Activated naive CD8-positive, alpha-beta T cell treated with anti-CD3 and anti-CD28 coated beads for 36 hours (primary cell): ENCODE results near the gene HTRA2. TPM values are rescaled to one million over a fixed set of nuclear protein-coding genes. Genes with fewer than 3 reads are reported as not detected.

Source experiments
- DNase-seq: peaks from one replicate; pipeline ENCODE4 v3.0.0; 2021
- H3K27ac Mint-ChIP-seq: one replicate; pipeline ENCODE4 v1.8.0; 2022; ENCODE audit warnings: mild to moderate bottlenecking, moderate library complexity, mixed read lengths
- H3K27me3 Mint-ChIP-seq: one replicate; pipeline ENCODE4 v1.8.0; 2022; ENCODE audit warnings: mild to moderate bottlenecking, mixed read lengths
- H3K36me3 Mint-ChIP-seq: one replicate; pipeline ENCODE4 v1.8.0; 2021; ENCODE audit warnings: mild to moderate bottlenecking, mixed read lengths
- H3K4me1 Mint-ChIP-seq: one replicate; pipeline ENCODE4 v1.8.0; 2021; ENCODE audit warnings: mixed read lengths
- H3K4me3 Mint-ChIP-seq: one replicate; pipeline ENCODE4 v1.8.0; 2022; ENCODE audit warnings: mild to moderate bottlenecking, moderate library complexity, mixed read lengths
- H3K9me3 Mint-ChIP-seq: one replicate; pipeline ENCODE4 v1.8.0; 2022; ENCODE audit warnings: mixed read lengths
- total RNA-seq, 2 experiments: library from RNA; stranded (reverse); gene quantifications; one replicate each; pipeline ENCODE4 v1.2.3, GENCODE V29; 2021

HTRA2 gene
- total RNA-seq, 2 experiments from 2014 or later = 56.8 to 59.3 TPM

DNA sequence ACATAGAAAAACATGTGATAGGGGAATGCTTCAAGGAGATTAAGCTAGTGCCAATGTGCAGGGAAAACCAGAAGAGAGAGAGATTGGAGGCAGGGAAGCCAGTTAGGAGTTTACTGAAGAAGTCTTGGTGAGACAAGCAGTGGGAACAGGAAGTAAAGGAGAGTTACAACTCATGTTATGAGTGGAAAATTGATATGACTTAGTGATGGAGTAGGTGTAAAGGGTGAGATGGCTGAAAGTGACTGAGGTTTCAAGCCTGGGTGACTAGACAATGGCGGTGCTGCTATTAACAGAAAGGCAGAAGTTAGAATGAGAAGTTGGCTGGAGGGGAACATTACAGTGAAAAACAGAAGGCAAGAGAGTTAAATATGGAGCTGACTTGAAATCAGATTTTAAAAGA, 41.3 kb downstream of the HTRA2 start:
- peaks cover 39% of the 10 kb centered on the region for H3K4me1 Mint-ChIP-seq
- no peak for DNase-seq
- H3K27me3 Mint-ChIP-seq = no peaks in the 10 kb centered on the region

DNA sequence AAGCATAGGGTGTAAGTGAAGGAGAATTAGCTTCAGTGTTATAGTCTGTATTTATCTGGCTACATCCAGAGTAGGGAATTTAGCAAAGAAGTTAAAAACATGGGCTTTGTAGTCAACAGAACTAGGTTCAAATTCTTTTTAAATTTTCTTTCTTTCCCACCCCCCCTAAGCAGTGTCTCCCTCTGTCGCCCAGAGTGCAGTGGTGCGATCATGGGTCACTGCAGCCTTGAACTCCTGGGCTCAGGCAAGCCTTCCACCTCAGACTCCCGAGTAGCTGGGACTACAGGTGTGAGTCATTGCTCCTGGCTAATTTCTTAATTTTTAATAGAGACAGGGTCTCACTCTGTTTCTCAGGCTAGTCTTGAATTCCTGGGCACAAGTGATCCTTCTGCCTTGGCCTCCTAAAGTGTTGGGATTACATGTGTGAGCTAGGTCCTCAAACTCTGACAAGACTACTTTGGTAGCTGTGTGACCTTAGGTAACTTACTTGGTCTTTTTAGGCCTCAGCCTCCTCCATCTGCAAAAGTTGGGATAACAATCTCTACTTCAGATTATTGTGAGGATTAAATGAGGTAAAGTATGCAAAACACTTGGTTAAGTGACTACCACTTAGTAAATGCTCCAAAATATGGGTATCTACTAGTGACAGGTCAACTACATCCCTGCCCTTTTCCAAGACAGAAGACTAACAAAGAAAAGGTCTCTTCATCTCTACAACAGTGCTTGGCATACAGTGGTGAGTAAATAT, 42.6 kb downstream of the HTRA2 start:
- Mint-ChIP-seq H3K27ac (no peak overlapping the region), H3K4me1 (peaks cover 32% of the 10 kb centered on the region), H3K4me3 (no peak overlapping the region), H3K9me3 (peaks cover 1% of the 10 kb centered on the region), H3K27me3 (no peaks in the 10 kb centered on the region), H3K36me3 (peaks cover 5% of the 10 kb centered on the region)
- no peak for DNase-seq

More for the DNA sequence above, 41.3 kb downstream of the HTRA2 start:
- peaks cover 1% of the 10 kb centered on the region for H3K9me3 Mint-ChIP-seq
- no peak overlapping the region for H3K27ac Mint-ChIP-seq
- H3K36me3 Mint-ChIP-seq = peaks cover 5% of the 10 kb centered on the region
- no peak overlapping the region for H3K4me3 Mint-ChIP-seq

DNA sequence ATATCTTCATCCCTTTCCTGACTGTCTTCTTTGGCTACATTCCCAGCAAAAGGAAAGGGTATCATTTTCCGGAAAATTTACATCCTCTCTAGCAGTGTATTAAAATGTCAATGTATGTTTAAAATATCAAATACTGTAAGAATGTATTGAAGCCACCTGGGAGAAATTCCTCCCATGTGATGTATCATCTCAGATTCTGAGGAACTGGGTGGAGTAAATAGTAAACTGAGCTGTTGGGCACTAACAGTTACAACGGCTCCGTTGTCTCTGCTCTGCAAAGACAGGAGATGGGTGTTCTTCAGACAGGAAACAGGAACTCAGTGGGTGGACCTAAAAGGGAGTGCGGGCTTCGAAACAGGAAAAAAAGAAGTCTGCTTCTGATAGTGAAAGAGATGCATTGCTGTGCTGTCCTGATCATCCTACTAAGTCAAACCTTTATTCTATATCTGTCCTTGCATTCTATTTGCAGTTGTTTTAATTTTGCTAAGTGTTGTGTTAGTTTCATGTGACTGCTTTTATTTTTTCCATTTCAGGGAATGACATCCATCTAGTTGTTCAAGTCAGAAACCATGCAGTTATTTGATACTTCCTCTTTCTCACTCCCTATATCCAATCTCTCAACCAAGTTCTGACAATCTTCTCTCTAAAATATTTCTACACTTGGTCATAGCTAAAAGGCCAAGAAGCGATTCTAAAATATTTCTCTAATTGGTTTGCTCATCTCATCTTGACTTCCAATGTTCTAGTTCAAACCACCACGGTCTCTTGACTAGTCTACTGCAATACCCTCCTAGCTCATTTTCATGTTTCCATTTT, 44.2 kb downstream of the HTRA2 start:
- Mint-ChIP-seq H3K27me3 (no peaks in the 10 kb centered on the region), H3K4me1 (peaks cover 27% of the 10 kb centered on the region), H3K27ac (peak overlapping the region; percentile 78), H3K4me3 (peak overlapping the region; percentile 56), H3K9me3 (peaks cover 1% of the 10 kb centered on the region), H3K36me3 (peaks cover 2% of the 10 kb centered on the region)
- no peak for DNase-seq

DNA sequence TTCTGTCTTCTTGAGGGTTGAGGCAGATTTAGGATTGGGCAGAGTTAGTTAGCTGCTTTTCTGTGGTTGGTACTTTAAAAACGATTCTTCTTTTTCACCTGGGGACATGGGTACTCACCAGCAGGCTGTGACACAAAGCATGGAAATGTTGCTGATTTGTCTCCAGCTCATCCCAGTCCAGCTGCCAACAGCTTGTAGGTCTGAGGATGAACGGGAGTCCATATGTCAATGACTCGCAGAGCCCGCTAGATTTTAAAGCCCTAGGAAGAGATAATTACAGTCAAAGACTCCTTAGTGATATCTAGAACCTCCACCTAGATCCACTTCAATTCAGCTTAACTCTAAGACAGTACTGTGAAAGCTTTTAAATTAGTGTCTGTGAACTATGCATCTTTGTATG, 45.6 kb downstream of the HTRA2 start:
- Mint-ChIP-seq H3K36me3 (peaks cover 2% of the 10 kb centered on the region), H3K27ac (no peak overlapping the region), H3K4me3 (no peak overlapping the region), H3K9me3 (peaks cover 1% of the 10 kb centered on the region), H3K4me1 (peaks cover 24% of the 10 kb centered on the region), H3K27me3 (peaks cover 4% of the 10 kb centered on the region)
- DNase-seq = no peak

DNA sequence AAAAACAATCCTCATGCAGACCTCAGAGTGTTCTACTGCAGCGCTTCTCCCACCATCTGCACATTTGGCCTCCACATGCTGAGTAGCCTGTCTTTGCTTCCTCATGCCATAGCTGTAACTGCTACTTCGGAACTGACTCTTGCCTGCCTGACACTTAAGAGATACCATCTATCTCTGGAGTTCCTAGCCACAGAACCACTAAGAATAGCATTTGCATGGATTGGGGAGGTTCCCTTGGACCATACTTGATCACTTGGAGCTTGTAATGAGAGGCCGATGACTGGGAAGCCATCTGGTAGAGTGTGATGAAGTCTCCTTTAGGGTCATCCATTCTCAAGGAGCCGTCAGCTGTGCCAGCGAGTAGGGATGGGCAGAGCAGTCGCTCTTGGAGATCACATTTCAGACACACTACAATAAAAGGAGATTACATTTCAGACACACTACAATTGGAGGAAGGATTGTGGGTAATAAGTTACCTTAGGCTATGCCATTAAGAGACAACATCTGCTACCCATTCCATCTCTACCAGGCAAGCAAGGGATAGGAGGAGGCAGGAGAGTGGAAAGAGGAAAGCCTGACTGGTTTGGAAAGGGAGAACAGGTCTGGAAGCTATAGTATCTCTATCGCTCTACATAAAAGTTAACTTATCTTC, 46.6 kb downstream of the HTRA2 start:
- H3K27ac Mint-ChIP-seq = no peak overlapping the region

DNA sequence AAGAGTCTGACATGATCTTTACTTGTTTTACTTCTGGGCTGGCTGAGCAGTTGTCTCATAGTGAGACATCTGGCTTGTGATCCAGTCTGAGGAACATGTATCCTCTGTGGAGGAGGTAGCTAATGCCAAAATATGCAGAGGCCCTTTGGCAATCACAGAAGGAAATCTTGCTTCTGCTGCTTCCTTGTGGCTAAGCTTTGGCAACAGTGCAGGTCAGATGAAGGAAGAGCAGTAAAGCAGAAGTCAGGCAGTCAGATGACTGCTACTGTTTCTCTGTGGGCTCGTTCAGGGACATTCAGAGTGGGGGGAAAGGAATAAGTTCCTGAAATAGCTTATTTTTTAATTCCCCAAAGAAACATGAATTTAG, 47.1 kb downstream of the HTRA2 start:
- H3K27me3 Mint-ChIP-seq = peaks cover 5% of the 10 kb centered on the region
- H3K4me3 Mint-ChIP-seq = no peak overlapping the region
- no peak overlapping the region for H3K27ac Mint-ChIP-seq
- peaks cover 1% of the 10 kb centered on the region for H3K9me3 Mint-ChIP-seq
- peaks cover 24% of the 10 kb centered on the region for H3K4me1 Mint-ChIP-seq
- peaks cover 2% of the 10 kb centered on the region for H3K36me3 Mint-ChIP-seq
- DNase-seq = no peak

More for the DNA sequence above, 46.6 kb downstream of the HTRA2 start:
- DNase-seq = no peak
- Mint-ChIP-seq H3K4me3 (no peak overlapping the region), H3K36me3 (peaks cover 2% of the 10 kb centered on the region), H3K27me3 (peaks cover 5% of the 10 kb centered on the region), H3K9me3 (peaks cover 1% of the 10 kb centered on the region), H3K4me1 (peaks cover 24% of the 10 kb centered on the region)

DNA sequence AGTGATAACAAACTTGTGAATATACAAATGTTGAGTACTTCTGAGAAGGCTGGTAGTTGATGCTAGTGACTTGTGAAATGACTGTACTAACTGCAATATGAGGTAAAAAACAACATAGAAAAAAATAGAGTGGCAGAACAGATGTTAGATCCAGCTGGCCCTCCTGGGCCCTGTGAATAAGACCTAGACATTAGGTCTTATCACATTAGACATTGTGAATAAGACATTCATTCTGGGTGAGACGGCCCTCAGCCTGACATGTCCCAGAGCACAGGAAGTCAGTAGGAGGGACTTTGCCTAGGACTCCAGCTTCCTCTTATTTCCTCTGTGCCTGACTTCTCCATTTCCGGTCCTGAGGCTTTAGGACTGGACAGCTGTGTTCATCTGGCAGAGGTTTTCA, 47.7 kb downstream of the HTRA2 start:
- no peak overlapping the region for H3K4me3 Mint-ChIP-seq
- H3K9me3 Mint-ChIP-seq = no peaks in the 10 kb centered on the region
- peaks cover 5% of the 10 kb centered on the region for H3K27me3 Mint-ChIP-seq
- no peak overlapping the region for H3K27ac Mint-ChIP-seq
- no peak for DNase-seq
- H3K4me1 Mint-ChIP-seq = peaks cover 22% of the 10 kb centered on the region
- peaks cover 2% of the 10 kb centered on the region for H3K36me3 Mint-ChIP-seq

DNA sequence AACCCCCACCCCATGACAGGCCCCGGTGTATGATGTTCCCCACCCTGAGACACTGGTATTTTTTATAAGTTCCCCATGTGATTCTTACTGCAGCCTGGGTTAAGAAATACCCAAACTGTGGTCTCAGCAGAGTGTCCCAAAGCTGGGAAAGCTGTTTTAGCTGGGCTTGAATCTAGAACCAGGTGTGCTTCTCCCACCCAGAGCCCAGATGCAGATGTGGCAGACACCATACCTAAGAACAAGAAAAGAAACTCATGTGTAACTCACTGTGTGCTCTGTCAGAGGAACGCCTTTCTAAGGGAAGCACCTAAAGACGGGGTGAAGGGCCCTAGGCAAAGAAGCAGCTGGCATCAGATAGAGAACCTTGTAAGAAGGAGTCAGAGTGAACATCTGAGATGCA, 48.7 kb downstream of the HTRA2 start:
- Mint-ChIP-seq H3K4me1 (peaks cover 21% of the 10 kb centered on the region), H3K27me3 (peaks cover 5% of the 10 kb centered on the region), H3K36me3 (peaks cover 2% of the 10 kb centered on the region), H3K27ac (no peak overlapping the region), H3K4me3 (no peak overlapping the region), H3K9me3 (no peaks in the 10 kb centered on the region)
- no peak for DNase-seq

DNA sequence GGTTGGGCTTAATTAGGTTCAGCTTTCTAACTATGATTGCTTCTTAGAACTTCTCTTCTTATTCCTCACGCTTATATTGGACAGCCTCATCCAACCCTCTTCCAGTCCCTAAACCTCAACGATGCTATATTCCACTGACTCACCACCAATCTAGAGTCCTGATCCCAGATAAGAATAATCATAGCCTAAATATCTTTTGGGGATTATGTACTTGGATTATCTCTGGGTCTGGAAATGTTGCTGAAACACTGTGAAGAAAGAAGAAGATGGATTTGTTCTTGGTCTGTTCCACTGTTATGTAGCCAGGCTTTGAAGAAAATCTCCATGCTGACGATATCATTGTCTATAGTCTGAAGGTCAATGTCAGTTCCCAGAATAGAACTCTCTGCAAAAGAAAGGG, 51.7 kb downstream of the HTRA2 start:
- Mint-ChIP-seq H3K27me3 (peaks cover 9% of the 10 kb centered on the region), H3K36me3 (no peaks in the 10 kb centered on the region), H3K9me3 (no peaks in the 10 kb centered on the region), H3K4me3 (no peak overlapping the region), H3K27ac (no peak overlapping the region), H3K4me1 (peaks cover 29% of the 10 kb centered on the region)
- DNase-seq = no peak

DNA sequence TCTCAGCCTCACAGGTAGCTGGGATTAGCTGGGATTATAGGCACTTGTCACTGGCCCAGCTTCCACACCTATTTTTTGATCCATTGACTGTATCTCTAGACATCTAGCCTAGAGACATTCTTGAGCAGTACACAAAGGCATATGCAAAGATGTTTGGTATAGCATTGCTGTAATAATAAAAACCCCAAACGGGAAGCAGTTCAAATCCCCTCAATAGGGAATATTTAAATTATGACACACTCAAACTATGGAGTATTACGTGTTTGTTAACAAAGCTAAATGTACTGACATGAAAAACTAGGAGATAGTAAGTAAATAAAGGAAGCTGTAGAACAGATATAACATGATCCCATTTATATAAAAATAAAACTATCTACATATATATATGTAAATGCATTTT, 52.5 kb downstream of the HTRA2 start:
- Mint-ChIP-seq H3K4me1 (peaks cover 28% of the 10 kb centered on the region), H3K36me3 (no peaks in the 10 kb centered on the region)

More for the DNA sequence above, 52.5 kb downstream of the HTRA2 start:
- Mint-ChIP-seq H3K27me3 (peaks cover 9% of the 10 kb centered on the region), H3K27ac (no peak overlapping the region), H3K4me3 (no peak overlapping the region), H3K9me3 (no peaks in the 10 kb centered on the region)
- no peak for DNase-seq

Other genes starting within 250 kb of the HTRA2 start
- 1 to 10 TPM in 1 of 2 experiments, under 1 TPM in 1; 0.74 to 1.5 TPM for gene SLC4A5, start 186.5 kb upstream of the HTRA2 start, total RNA-seq
- gene DCTN1, start 149.6 kb upstream of the HTRA2 start, total RNA-seq = 10 to 100 TPM; 93.6 to 94.1 TPM
- 1 to 10 TPM; 5.1 to 6.2 TPM for gene C2orf81, start 108.3 kb upstream of the HTRA2 start, total RNA-seq
- gene WDR54, start 108.2 kb upstream of the HTRA2 start, total RNA-seq = 10 to 100 TPM; 88.6 to 90.2 TPM
- gene RTKN, start 88.0 kb upstream of the HTRA2 start, total RNA-seq = 1 to 10 TPM; 1.6 to 1.8 TPM
- 10 to 100 TPM; 29.0 to 30.9 TPM for gene INO80B, start 74.8 kb upstream of the HTRA2 start, total RNA-seq
- gene WBP1, start 71.5 kb upstream of the HTRA2 start, total RNA-seq = 10 to 100 TPM; 19.1 to 20.1 TPM
- gene MOGS, start 64.6 kb upstream of the HTRA2 start, total RNA-seq = 10 to 100 TPM; 54.7 to 59.5 TPM
- 100 to 1,000 TPM; 105 to 111 TPM for gene MRPL53, start 57.3 kb upstream of the HTRA2 start, total RNA-seq
- gene CCDC142, start 46.9 kb upstream of the HTRA2 start, total RNA-seq = 10 to 100 TPM in 1 of 2 experiments, 1 to 10 TPM in 1; 8.0 to 11.8 TPM
- gene TTC31, start 46.9 kb upstream of the HTRA2 start, total RNA-seq = 10 to 100 TPM; 22.7 to 23.2 TPM
- gene LBX2, start 30.3 kb upstream of the HTRA2 start, total RNA-seq = under 1 TPM in 1 of 2 experiments, not detected in 1; 0.18 TPM
- gene PCGF1, start 22.2 kb upstream of the HTRA2 start, total RNA-seq = 10 to 100 TPM; 17.7 to 18.9 TPM
- under 1 TPM in 1 of 2 experiments, not detected in 1; 0.12 TPM for gene TLX2, start 15.5 kb upstream of the HTRA2 start, total RNA-seq
- under 1 TPM; 0.16 to 0.27 TPM for gene DQX1, start 3.7 kb upstream of the HTRA2 start, total RNA-seq
- 100 to 1,000 TPM; 138 to 140 TPM for gene AUP1, start 227 bp upstream of the HTRA2 start, total RNA-seq
- 1 to 10 TPM; 1.9 to 2.7 TPM for gene LOXL3, start 24.0 kb downstream of the HTRA2 start, total RNA-seq
- 10 to 100 TPM; 19.6 to 23.5 TPM for gene DOK1, start 24.8 kb downstream of the HTRA2 start, total RNA-seq
- under 1 TPM in 1 of 2 experiments, not detected in 1; 0.23 TPM for gene M1AP, start 118.4 kb downstream of the HTRA2 start, total RNA-seq
- 1 to 10 TPM; 3.9 to 4.2 TPM for gene SEMA4F, start 124.3 kb downstream of the HTRA2 start, total RNA-seq